ENCODE results near the gene POFUT2. TPM values are rescaled to one million over a fixed set of nuclear protein-coding genes. Genes with fewer than 3 reads are reported as not detected.

Gene POFUT2
- total RNA-seq, 8 experiments from 2014 or later: 17.3 to 40.8 (median 25.6) TPM

GRCh38 chr21:45219517-45219916, 68.2 kb downstream of the POFUT2 start:
- no peaks in the 10 kb centered on the region for H3K4me1 ChIP-seq (replicated peaks in 1 of 2)
- in situ Hi-C loops (cut with MboI; ENCODE audit: low pct_unique_long_range_greater_than_20kb in 2 of 9, low sequenced_read_pairs in 9 of 9, unreplicated experiment in 9 of 9): no loop called here
- ATAC-seq (replicated peaks in 6 of 8): no peak
- H3K4me3 ChIP-seq: no peak overlapping the region
- H3K27ac ChIP-seq: no peak overlapping the region
- WGBS, 10 experiments: 83 to 100% (median 91%) methylated on average over 2 to 6 of the region's 6 CpGs

- Histone ChIP-seq H3K4me1 (replicated peaks in 1 of 2) (no peaks in the 10 kb centered on the region), H3K4me3 (no peak overlapping the region), H3K27ac (no peak overlapping the region)
- WGBS, 10 experiments: 22 to 84% (median 61%) methylated on average over 1 of the region's 1 CpG; no CpG with 5 or more reads in 2 of the 10 experiments
- in situ Hi-C loops (cut with MboI; ENCODE audit: low pct_unique_long_range_greater_than_20kb in 2 of 9, low sequenced_read_pairs in 9 of 9, unreplicated experiment in 9 of 9): no loop called here
- ATAC-seq (replicated peaks in 6 of 8): no peak
Observed at GRCh38 chr21:45217010-45217409, 70.7 kb downstream of the POFUT2 start.

GRCh38 chr21:45215213-45215612, 72.5 kb downstream of the POFUT2 start:
- ATAC-seq (replicated peaks in 6 of 8): no peak
- in situ Hi-C loops (cut with MboI; ENCODE audit: low pct_unique_long_range_greater_than_20kb in 2 of 9, low sequenced_read_pairs in 9 of 9, unreplicated experiment in 9 of 9): no loop called here
- WGBS, 10 experiments: 40 to 100% (median 83%) methylated on average over 1 to 2 of the region's 2 CpGs; no CpG with 5 or more reads in 1 of the 10 experiments
- no peak overlapping the region for H3K4me3 ChIP-seq
- H3K27ac ChIP-seq: no peak overlapping the region
- no peaks in the 10 kb centered on the region for H3K4me1 ChIP-seq (replicated peaks in 1 of 2)

Other genes with a start within 250 kb of the POFUT2 start
- gene ADARB1, start 213.3 kb downstream of the POFUT2 start, total RNA-seq: 10 to 100 TPM in 4 of 8 experiments, 1 to 10 TPM in 4; 3.7 to 18.4 (median 8.2) TPM
- gene COL18A1, start 117.3 kb upstream of the POFUT2 start, total RNA-seq: 100 to 1,000 TPM in 1 of 8 experiments, 1 to 10 TPM in 7; 1.6 to 341 (median 7.1) TPM

All from motor neuron (in vitro differentiated cells).